Measurements from ENCODE around the gene MEN1.
A peak's percentile ranks its signal among the peaks of the same experiment; 100 is the strongest.
"Not testable (repeated sequence)": the region's sequence is repeated elsewhere in the genome, so short reads cannot be mapped to it uniquely, and the experiment has no call there.

MEN1 gene

DNA sequence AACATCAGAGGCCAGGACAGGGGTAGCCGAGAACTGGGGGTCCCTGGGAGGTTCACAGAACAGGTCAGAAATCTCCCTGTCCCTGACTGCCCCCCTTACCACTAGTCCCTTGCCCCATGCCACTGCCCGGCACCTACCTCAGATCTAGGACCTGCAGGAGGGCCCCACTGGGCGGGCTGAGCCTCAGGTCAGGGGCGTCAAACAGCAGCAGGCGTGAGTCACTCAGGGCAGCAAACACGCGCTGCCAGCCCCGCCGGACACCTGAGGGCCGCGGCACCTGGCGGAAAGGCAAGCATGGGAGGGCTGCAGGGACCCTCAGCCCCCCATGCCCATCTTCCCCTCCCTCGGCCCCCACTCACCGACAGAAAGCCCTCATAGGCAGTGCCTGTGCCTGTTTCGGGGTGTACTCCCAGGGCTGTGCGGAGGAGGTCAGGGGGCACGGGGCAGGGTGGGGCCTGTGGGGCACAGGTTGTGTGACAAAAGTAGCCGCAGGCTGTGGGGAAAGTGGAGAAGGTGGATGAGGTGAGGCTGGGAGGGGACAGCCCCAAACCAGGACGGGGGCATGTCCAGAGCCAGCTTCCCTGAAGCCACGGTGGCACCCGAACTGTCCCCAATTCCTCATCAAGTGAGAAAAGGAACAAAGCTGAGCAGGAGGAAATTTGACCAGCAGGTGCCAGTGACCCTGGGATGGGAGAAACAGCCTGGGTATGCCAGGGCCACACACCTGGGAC lies 22.3 kb upstream of the MEN1 start:
- no peak for DNase-seq (ENCODE audit: low read depth in 2 of 2)

DNA sequence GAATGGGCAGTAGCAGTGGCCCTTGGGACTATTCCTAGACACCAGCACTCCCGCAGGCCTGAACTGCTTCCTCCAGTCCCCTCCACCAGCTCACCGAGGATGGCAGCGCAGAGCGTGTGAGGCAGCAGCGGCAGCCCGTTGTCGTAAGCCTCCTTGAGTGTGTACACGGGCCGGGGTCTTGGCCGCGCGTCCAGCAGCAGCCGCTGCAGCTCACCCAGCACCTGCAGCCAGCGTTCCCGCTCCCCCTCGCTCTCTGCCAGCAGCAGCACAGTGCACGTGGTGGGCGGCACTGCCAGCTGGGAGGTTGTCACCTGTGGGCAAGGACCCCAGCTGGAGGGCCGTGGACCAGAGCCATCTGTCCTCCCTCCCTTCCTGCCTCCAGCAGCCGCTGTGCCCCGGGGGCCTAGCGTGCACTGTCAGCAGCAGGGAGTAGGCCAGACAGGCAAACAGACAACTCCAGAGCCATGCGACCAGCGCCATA lies 21.1 kb upstream of the MEN1 start:
- DNase-seq (ENCODE audit: low read depth in 2 of 2): no peak

DNA sequence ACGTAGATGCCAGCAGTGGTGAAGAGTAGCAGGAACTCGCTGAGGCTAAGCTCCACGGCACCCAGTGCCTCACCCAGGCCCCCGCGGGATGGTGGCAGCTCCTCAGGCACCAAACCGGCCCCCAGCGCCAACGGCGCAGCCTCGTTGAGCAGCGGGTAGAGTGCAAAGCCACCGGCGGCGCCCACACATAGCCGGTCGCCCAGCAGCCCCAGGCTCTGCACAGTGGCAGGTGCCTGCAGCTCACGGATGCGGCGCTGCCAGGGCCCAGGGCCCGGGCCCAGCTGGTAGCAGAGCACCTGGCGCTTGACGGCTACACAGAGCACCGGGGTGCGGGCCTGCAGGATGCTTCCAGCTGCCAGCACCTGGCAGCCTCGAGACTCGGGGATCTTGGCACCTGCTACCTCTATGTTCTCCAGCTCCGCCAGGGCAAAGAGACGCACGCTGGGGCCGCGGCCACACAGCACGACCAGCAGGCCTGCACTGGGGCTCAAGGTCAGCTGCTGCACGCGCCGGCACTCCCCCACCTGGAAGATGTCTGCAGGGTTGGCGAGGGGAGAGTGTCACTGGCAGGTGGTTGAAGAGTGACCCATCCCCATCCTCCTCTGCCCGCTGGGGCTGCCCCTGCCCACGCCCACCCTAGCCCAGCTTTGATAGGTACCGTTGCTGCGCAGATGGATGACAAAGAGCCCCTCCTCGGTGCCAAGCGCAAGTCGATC lies 19.3 kb upstream of the MEN1 start:
- DNase-seq (ENCODE audit: low read depth in 2 of 2): no peak

DNA sequence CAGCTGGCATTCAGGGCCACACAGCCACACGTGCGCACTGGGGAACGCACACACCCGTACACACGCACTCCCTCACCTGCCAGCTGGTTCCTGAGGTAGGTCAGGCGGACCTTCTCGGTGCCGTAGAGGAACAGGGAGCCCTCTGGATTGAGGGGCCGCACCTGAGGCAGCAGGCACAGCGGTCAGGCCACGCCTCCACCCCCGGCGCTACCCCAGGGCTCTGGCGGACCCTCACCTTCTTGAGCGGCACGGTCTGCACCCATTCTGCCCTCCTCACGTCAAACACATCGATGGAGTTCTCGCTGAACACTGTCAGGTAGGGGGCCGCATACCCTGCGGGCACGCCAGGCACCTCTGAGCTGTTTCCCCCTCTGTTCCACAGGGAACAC lies 17.1 kb upstream of the MEN1 start:
- DNase-seq (ENCODE audit: low read depth in 2 of 2): no peak

DNA sequence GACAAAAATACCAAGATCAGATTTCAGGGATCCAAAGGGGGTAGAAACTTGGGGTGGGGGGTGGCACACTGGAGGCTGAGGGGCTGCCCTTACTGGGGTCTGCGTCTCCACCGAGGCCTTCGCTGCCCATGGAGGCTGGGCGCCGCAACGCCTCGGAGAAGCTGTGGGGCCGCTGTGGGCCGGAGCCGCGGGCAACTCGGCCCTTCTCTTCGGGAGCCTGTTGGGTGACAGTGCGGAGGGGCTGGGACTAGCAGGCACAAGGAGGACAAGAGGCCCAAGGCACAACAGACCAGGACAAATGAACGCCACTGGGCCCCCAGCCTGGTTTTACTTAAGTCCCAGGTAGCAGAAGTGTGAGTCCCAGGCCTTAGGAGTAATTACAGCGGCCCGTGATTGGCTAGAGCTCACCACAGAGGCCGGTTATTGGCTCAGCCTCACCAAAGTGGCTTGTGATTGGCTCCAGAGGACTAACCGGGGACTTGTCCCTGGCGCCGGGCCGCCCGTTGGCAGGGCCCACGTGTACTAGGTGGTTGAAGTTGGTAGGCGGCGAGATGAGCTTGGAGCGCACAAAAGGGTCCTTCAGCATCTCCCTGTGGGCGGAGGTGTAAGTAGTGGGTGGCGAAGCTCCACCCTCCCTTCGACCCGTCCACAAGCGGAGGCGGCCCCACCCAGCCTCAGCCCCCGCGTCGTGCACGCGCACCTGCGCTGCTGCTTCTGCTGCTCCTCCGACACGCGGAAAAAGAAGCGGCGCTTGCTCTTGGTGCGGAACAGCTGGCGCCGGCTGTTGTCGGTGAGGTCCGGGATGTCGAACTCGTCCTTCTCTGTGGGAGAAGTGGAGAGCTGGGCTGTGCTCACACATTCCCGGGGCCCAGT lies 16.5 kb upstream of the MEN1 start:
- no peak for DNase-seq (ENCODE audit: low read depth in 2 of 2)

DNA sequence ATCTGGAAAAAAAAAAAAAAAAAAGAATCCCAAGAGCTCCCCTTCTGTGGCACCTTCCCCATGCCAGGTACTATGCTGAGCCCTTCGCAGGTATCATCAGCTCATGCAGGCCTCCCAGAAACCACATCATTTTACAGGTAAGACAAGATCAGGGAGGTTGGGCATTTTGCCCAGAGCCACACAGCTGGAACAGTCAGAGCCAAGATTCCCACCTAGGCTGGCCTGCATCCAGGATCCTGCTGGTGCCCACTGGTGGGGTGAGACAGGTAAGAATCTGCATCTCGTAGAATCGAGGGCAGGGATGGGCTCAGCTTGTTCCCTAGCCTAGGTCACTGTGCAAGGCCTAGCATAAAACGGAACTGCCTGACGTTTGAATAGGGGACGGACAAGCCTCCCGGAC lies 15.7 kb upstream of the MEN1 start:
- DNase-seq (ENCODE audit: low read depth in 2 of 2): no peak

DNA sequence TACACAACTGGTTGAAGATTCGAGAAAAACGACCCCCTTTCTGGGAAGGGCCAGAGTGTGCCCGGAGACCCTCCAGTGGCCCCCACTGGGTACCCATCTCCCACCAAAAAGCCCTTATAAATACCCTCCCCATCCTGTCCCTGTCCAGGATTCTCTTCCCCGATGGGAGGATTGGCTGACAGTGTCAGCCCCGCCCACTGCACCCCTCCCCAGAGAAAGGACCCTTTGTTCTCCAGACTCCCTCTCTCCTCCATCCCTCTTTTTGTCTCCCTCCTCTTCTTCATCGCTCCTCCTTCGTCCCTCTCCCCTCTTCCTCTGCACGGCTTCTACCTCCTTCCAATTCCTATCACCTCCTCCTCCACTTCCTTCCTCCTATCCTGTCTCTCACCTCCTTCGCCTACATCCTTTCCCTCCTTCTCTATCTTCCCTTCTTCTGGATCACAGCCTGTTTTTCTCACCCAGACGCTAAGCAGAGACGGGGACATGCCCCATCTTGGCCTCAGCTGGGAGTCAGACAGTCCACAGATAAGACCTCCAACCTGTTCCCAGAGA lies 13.3 kb upstream of the MEN1 start:
- no peak for DNase-seq (ENCODE audit: low read depth in 2 of 2)

DNA sequence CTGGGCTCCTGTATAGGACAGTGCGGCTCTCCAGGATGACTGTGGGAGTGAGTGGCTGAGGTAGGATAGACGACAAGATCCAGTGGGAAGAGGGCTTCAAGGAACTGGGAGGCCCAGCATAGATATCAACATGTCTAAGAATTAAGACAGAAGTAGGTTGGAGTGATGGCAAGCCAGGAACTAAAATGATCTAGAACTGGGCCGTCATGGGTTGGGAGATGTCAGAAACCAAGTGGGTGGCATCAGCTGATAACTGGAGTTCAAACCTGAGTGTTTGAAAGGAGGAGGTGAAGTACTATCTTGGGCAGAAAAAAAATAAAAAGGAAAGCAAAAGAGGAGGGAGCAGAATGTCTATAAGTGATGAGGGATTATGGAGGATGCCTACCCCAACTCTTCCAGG lies 7.1 kb upstream of the MEN1 start:
- no peak for DNase-seq (ENCODE audit: low read depth in 2 of 2)

DNA sequence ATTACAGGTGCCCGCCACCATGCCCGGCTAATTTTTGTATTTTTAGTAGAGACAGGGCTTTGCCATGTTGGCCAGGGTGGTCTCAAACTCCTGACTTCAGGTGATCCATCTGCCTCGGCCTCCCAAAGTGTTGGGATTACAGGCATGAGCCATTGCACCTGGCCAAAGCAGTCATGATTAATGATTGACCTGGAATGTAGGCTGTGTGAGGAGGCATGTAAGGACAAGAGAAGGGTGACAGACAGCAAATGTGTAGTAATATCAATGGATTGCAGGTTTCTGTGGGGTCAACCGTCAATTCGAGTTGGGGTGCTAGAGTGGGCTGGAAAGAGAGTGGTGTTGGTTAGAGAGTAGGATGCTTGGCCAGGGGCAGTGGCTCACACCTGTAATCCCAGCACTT lies 5.1 kb upstream of the MEN1 start:
- DNase-seq (ENCODE audit: low read depth in 2 of 2): not testable (repeated sequence)

DNA sequence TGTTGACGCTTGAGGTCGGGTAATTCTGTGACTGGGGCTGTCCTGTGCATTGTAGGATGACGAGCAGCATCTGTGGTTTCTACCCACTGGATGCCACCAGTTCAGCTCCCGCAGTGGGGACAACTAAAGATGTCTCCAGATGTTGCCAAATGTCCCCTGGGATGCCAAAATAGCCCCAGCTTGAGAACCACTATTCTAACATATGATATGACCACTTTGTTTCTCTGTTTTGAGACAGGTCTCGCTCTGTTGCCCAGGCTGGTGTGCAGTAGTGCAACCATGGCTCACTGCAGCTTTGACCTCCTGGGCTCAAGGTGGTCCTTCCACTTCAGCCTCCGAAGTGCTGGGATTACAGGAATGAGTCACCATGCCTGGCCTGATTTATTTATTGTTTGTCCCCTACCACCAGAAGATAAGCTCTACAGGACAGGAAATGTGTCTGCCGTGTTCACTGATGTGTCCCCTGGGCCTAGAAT lies 4.4 kb upstream of the MEN1 start:
- DNase-seq (ENCODE audit: low read depth in 2 of 2): no peak

DNA sequence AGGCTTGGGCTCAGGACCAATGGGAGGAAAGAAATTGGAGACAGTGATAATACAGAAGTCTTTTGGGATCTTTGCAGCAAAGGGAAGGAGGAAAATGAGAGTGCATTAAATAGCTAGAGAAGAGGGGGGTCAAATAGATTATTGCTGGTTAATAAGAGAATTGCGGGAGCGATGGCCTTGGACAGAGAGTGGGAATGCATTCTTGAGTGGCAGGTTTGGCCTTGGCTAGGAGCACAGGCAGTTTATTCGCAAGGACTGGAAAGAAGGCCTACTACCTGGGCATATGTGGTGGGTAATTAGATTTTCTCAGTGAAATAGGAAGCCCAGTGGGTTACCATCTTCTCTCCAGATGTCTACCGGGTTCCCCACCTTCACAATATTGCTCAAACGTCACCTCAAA lies 3.5 kb upstream of the MEN1 start:
- DNase-seq (ENCODE audit: low read depth in 2 of 2): no peak

DNA sequence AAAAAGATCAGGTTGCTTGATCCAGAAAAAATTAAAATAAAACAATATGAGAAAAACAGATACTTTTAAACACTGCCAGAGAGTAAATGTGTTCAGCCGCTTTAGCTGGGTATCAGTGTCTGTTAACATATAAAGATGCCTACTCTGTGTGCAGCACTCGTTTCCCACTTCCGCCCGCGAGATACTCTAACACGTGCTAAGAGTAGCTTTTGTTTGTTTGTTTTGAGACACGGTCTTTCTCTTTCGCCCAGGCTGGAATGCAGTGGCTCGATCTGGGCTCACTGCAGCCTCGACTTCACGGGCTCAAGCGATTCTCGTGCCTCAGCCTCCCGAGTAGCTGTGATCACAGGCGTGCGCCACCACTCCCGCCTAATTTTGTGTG lies 531 bp upstream of the MEN1 start:
- no peak for DNase-seq (ENCODE audit: low read depth in 2 of 2)

DNA sequence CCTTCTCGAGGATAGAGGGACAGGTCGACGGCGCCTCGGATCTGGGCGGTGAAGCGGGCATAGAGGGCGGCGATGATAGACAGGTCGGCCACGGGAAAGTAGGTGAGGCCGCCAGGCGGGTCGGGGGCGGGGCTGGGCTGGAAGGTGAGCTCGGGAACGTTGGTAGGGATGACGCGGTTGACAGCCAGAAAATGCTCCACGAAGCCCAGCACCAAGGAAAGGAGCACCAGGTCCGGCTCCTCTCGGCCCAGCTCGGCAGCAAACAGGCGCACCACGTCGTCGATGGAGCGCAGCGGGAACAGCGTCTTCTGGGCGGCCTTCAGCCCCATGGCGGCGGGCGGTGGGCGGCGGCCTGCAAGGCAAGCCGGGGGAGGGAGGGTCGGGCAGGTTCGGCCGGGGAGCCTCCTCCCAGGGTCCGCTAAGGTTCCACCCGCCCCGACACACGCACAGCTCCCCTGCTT lies 540 bp downstream of the MEN1 start:
- DNase-seq (ENCODE audit: low read depth in 2 of 2): no peak

DNA sequence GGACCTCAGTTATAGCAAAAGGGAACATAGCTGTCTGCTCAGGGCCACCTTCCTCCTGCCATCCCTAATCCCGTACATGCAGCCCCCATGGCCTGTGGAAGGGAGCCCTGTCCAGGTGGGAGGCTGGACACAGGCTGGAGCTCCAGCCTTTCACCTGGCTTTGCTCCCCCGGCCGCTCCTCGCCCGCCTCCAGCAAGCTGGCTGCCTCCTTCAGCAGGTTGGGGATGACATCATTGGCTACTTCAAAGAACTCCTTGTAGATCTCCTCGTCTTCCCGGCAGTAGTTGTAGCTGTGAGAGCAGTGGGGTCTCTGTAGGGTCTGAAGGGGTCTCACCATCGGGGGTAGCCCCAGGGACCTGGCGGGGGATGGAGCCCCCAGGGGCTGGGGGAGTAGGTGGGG lies 4.9 kb downstream of the MEN1 start:
- no peak for DNase-seq (ENCODE audit: low read depth in 2 of 2)

DNA sequence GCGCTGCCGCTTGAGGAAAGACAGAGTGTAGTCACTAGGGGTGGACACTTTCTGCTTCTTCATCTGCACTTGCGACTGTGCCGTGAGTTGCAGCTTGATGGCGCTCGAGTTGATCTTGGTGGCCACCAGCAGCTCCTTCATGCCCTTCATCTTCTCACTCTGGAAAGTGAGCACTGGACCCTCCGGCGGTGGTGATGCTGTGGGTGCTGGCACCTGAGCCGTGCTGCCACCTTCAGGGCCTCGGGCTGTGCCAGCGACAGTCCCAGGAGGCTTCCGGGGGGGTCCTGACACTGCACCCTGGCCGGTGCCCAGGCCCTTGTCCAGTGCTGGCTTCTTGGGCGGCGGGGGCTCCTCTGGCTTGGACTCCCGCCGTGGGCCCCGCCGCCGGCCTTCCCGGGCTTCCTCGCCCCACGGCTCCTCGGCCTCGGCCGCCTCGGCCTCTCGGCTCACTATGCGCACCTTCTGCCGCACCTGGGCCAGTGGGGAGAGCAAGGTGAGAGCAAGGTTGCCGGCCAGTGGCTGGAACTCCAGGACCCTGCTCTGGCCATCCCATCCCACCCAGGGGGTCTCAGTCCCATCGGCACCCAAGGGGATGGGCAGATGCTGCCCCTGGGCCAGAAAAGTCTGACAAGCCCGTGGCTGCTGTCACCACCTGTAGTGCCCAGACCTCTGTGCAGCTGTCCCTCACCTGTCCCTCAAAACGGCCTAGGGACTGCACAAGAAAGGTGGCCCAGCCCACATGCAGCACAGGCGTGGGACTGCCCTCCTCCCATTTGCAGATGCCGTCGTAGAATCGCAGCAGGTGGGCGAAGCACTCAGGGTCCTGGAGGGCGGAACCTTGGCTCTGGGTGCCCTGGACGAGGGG lies 5.8 kb downstream of the MEN1 start:
- DNase-seq (ENCODE audit: low read depth in 2 of 2): no peak

DNA sequence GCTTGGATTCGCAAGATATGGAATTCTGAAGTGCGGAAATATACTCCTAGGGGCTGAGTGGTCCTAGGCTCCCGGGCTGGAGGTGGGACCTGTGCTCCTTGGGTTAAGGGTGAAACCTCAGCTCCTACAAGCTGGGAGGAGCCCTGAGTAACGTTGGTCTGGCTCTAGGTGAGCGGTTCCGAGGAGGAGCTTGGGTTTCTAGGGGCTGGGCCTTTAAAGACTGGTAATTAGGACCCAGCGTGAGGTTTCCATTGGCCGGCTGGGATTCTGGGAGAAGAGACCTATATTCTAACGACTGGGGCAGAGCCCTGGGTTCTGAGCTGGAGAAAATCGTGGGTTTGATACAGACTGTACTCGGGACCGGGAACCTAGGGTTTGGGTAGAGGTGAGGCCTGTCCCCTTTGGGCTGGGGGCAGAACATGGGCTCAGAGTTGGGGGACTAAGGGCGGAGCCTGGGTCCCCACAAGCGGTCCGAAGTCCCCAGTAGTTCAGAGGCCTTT lies 6.5 kb downstream of the MEN1 start:
- no peak for DNase-seq (ENCODE audit: low read depth in 2 of 2)

DNA sequence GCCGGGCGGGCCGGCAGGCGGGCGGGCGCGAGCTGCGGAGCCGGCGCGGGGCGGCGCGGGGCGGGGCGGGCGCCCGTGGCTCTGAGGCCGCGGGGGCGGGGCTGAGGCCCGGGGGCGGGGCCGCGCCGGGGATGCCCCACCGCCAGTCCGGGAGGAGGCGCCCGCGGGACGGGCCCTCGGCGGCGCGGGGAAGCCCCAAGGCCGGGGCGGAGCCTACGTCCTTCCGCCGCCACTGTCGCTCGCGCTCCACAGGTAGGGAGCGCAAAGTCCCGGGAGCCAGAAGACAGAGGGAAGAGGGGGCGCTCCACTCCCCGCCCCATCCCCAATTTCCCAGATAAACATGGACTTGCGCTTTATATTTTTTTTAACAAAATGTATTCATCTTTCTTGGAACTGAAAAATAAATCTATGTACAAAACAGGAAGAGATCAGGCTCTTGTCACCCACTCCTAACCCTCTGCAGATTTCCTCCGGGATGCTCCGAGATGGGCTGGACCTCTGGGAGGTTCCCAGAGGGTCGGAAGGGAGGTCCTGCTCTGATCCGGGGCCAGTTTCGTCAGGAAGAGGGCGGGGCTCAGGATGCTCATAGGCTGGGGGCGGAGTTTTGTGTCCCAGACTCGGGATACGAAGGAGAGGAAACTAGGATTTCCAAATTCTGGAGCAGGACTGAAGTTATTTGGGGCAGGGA lies 7.0 kb downstream of the MEN1 start, which contains the start of gene MAP4K2:
MAP4K2 (minus strand) TSS at position 57 of the 688 bp plus-strand sequence. CDS start 65 bp downstream, outside the sequence.
- DNase-seq (ENCODE audit: low read depth in 2 of 2): peak; percentile 71 to 75

DNA sequence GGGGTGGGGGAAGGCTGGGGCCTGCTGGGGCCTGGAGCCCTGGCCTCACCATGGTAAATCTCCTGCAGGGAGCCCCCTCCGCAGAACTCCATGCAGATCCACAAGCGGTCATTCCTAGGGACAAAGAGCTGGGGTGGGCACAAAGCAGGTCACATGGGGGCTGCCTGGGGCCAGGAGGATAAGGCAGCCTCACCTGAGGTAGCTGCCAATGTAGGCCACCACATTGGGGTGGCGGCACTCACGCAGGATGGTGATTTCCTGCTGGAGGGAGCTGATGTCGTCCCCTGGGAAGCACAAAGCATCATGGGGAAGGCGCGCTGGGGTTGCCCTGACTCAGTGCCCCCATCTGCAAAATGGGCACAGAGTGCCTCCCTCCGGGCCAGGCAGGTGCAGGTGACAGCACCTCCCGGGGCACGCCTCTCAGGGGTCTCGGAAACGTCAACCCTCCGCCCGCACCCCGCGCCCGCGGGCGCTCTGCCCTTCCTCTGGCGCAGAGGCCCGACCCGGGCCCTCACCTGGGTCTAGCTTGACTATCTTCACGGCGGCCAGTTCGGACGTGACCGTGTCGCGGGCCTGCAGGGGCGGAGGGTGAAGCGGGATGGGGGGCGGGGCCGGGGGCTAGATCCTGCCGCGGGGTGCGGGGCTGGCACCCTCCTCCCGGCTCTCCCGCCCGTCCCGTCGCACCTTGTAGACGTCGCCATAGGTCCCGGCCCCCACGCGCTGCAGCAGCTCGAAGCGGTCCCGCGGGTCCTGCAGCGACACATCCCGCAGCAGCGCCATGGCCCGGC lies 7.8 kb downstream of the MEN1 start:
- no peak for DNase-seq (ENCODE audit: low read depth in 2 of 2)

All from stimulated activated CD8-positive, alpha-beta memory T cell treated with anti-CD3 and anti-CD28 coated beads, Interleukin-7, amount 100 ng/mL, for 1 hour (primary cell).